Endothelial cell of umbilical vein (primary cell): ENCODE results near the gene AIG1. TPM values are rescaled to one million over a fixed set of nuclear protein-coding genes. Genes with fewer than 3 reads are reported as not detected.

ENCODE experiments used
- BruUV-seq: library from RNA; stranded (reverse); fragments of 400-500 nt; replicated peaks from 2 replicates; lab custom pipeline; 2021; lab: Mats Ljungman, UMichigan
- CTCF ChIA-PET: fragments of 300-600, 350-600 bp; sonication (Branson Sonifier 250); formaldehyde crosslinking; loops from one replicate; lab custom pipeline; 2021; ENCODE audit warnings: antibody characterized with exemption, inconsistent platforms; lab: Charles Lee
- POLR2A ChIA-PET: fragments of 300-600, 350-600 bp; sonication (Branson Sonifier 250); formaldehyde crosslinking; loops from one replicate; lab custom pipeline; 2021; ENCODE audit warnings: antibody characterized with exemption, inconsistent platforms; lab: Charles Lee
- DNase-seq: peaks from one replicate; pipeline ENCODE4 v3.0.0-alpha.2; 2011; ENCODE audit warnings: low read depth, low spot score
- FAIRE-seq: peaks from 2 replicates; lab custom pipeline; 2011; peaks lifted over from hg19 to GRCh38; lab: Jason Lieb, UNC
- H2AFZ ChIP-seq: 2 replicates; pipeline ENCODE4 v1.6.0; 2012; ENCODE audit warnings: low read depth, low read length, control low read depth, inconsistent platforms
- H3K27ac ChIP-seq: 2 replicates; pipeline ENCODE4 v1.5.1; 2011; ENCODE audit warnings: low read depth, mild to moderate bottlenecking, control low read depth, low read length, moderate library complexity; ENCODE audit not compliant: insufficient read depth
- H3K27me3 ChIP-seq, 2 experiments: 2 replicates each; pipeline versions ENCODE4 v1.6.0 to v1.6.1; 2011; ENCODE audit warnings: low read length in 2 of 2, mixed read lengths in 1 of 2; ENCODE audit not compliant: control insufficient read depth in 2 of 2, insufficient read depth in 2 of 2
- H3K36me3 ChIP-seq, 2 experiments: 2 replicates in 1 of 2; 3 replicates in 1 of 2; pipeline ENCODE4 v1.5.1; 2011; ENCODE audit warnings: low read length in 2 of 2, mild to moderate bottlenecking in 1 of 2, moderate library complexity in 1 of 2; ENCODE audit not compliant: control insufficient read depth in 2 of 2, insufficient read depth in 2 of 2; ENCODE audit errors: extremely low read depth in 1 of 2
- H3K4me1 ChIP-seq: 3 replicates; pipeline ENCODE4 v1.5.1; 2011; ENCODE audit warnings: mild to moderate bottlenecking, low read length; ENCODE audit not compliant: control insufficient read depth, insufficient read depth; ENCODE audit errors: extremely low read depth
- H3K4me2 ChIP-seq: 2 replicates; pipeline ENCODE4 v1.6.1; 2011; ENCODE audit warnings: low read length, control low read depth, mixed read lengths; ENCODE audit not compliant: insufficient read depth
- H3K4me3 ChIP-seq, 3 experiments: fragments of 200-600 bp in 1 of 3; sonication (generic), shearing (Covaris generic) in 1 of 3; replicated peaks in 1 of 3; 2 replicates each; pipeline ENCODE4 v1.5.1; 2011 to 2016; ENCODE audit warnings: control low read depth in 3 of 3, low read length in 3 of 3, mild to moderate bottlenecking in 2 of 3, inconsistent platforms in 1 of 3, low read depth in 1 of 3, moderate library complexity in 1 of 3; ENCODE audit not compliant: insufficient read depth in 1 of 3
- H3K79me2 ChIP-seq: 2 replicates; pipeline ENCODE4 v1.6.0; 2012; ENCODE audit warnings: low read length, inconsistent platforms; ENCODE audit not compliant: control insufficient read depth, insufficient read depth
- H3K9ac ChIP-seq: replicated peaks from 2 replicates; pipeline ENCODE3; 2011; ENCODE audit warnings: low read length, control low read depth; ENCODE audit not compliant: insufficient read depth; ENCODE audit errors: extremely low read depth
- H3K9me1 ChIP-seq: replicated peaks from 3 replicates; pipeline ENCODE4 v1.6.0; 2011; ENCODE audit warnings: mild to moderate bottlenecking, low read length; ENCODE audit not compliant: control insufficient read depth, insufficient read depth; ENCODE audit errors: extremely low read depth
- H3K9me3 ChIP-seq: replicated peaks from 2 replicates; pipeline ENCODE4 v1.5.1; 2012; ENCODE audit warnings: low read length, inconsistent platforms; ENCODE audit not compliant: control insufficient read depth, insufficient read depth
- H4K20me1 ChIP-seq: replicated peaks from 2 replicates; pipeline ENCODE3; 2011; ENCODE audit warnings: mild to moderate bottlenecking, low read length; ENCODE audit not compliant: control insufficient read depth, insufficient read depth; ENCODE audit errors: extremely low read depth
- EZH2 ChIP-seq: IDR thresholded peaks from 2 replicates; pipeline ENCODE4 v1.6.1; 2012; ENCODE audit warnings: borderline replicate concordance, low read depth, mild to moderate bottlenecking, moderate library complexity, low read length, inconsistent platforms; ENCODE audit not compliant: severe bottlenecking
- FOS ChIP-seq: IDR thresholded peaks from 2 replicates; pipeline ENCODE4 v1.6.1; 2011; ENCODE audit warnings: mild to moderate bottlenecking, low read length, moderate library complexity, borderline replicate concordance; ENCODE audit not compliant: insufficient read depth
- GATA2 ChIP-seq: IDR thresholded peaks from 2 replicates; pipeline ENCODE4 v1.7.0; 2011; ENCODE audit warnings: low read depth, mild to moderate bottlenecking, moderate library complexity, mixed read lengths, low read length; ENCODE audit not compliant: insufficient read length, insufficient read depth
- JUN ChIP-seq: IDR thresholded peaks from 2 replicates; pipeline ENCODE4 v1.6.1; 2011; ENCODE audit warnings: borderline replicate concordance, low read depth; ENCODE audit not compliant: insufficient read length, insufficient read depth
- MYC ChIP-seq: IDR thresholded peaks from one replicate; pipeline ENCODE4 v1.6.1; 2011; ENCODE audit warnings: mild to moderate bottlenecking, low read depth, low read length
- POLR2A ChIP-seq: IDR thresholded peaks from 2 replicates; pipeline ENCODE4 v1.6.1; 2012; ENCODE audit warnings: low read depth, mild to moderate bottlenecking, control low read depth, low read length
- POLR2AphosphoS5 ChIP-seq: IDR thresholded peaks from 2 replicates; pipeline ENCODE4 v1.6.1; 2012; ENCODE audit warnings: low read depth, mild to moderate bottlenecking, control low read depth, low read length, moderate library complexity; ENCODE audit not compliant: insufficient read depth
- dilution Hi-C: fragments of 300-500 bp; cut with MboI; formaldehyde crosslinking; loops from one replicate; pipeline ENCODE4 v1.15.0; 2019; ENCODE audit warnings: low sequenced_read_pairs; ENCODE audit not compliant: extremely low pct_ligation_motif_present
- intact Hi-C: fragments of 100-400 bp; cut with micrococcal nuclease; formaldehyde crosslinking; loops from one replicate; pipeline ENCODE4 v1.10.0; 2022
- polyA plus RNA-seq, 4 experiments: library from polyadenylated mRNA; depleted of rRNA in 3 of 4; stranded (reverse) in 3 of 4; unstranded in 1 of 4; fragments of >200 nt; gene quantifications; 2 replicates each; pipeline versions ENCODE4 v1.2.1 to v1.2.3, GENCODE V29; 2011 to 2012; ENCODE audit warnings: missing spikeins in 1 of 4
- total RNA-seq: library from RNA; stranded (reverse); gene quantifications from 2 replicates; pipeline ENCODE4 v1.2.3, GENCODE V29; 2021
- TF ChIP-seq, protein P1 (sequence below): IDR thresholded peaks from 2 replicates; pipeline ENCODE4 v1.6.1; 2011; ENCODE audit not compliant: insufficient read depth, insufficient read length
- TF ChIP-seq, protein P2 (sequence below), 2 donors: IDR thresholded peaks; 1 replicate in 1 of 2; 2 replicates in 1 of 2; pipeline ENCODE4 v1.5.1; 2011; ENCODE audit warnings: low read length in 2 of 2, mild to moderate bottlenecking in 2 of 2, moderate library complexity in 2 of 2, control low read depth in 1 of 2, inconsistent platforms in 1 of 2, low read depth in 1 of 2; ENCODE audit not compliant: insufficient read depth in 1 of 2; ENCODE audit errors: extremely low read depth in 1 of 2

Gene AIG1
- total and polyA plus RNA-seq, 2 donors (not counting 3 experiments of a cell fraction or from before 2014, with no cell fraction given) = 17.7 to 22.7 TPM

DNA sequence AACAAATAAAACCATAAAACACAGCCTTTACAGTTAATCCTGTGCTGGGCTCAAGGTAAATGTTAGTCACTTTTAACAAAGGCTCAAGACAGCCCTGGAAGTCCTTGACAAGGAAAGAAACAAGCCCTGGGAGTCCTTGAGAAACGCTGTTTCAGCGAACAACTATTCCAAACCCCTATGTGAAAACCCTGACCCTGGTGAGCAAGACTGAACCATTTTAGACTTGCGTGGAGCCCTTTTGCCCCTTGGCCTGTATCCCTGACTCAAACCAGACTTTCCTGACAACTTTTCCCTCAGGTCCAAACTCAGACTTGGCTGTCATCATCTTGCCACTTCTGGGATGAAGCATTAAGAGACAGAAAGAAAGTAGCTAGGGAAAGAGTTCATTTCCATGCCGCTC is 180.4 kb downstream of the AIG1 start:
- intact Hi-C loops (no loop called here), dilution Hi-C loops (no loop called here)
- Histone ChIP-seq H3K4me1 (no peaks in the 10 kb centered on the region), H3K4me3 (no peak overlapping the region), H3K9me1 (no peaks in the 10 kb centered on the region), H3K79me2 (no peaks in the 10 kb centered on the region), H3K27ac (no peak overlapping the region), H4K20me1 (no peaks in the 10 kb centered on the region), H3K36me3 (no peaks in the 10 kb centered on the region), H3K9ac (no peak overlapping the region), H2AFZ (no peak overlapping the region), H3K4me2 (no peak overlapping the region), H3K27me3 (no peaks in the 10 kb centered on the region), H3K9me3 (no peaks in the 10 kb centered on the region)
- FAIRE-seq (no peak), DNase-seq (no peak)
- TF ChIP-seq EZH2 = no peak
- no TSS peak for BruUV-seq
- ChIA-PET POLR2A (no interaction called here), CTCF (interaction anchor here (1.2 kb wide), 1 partner anchor 96 kb away, joined by 3 read pairs; no protein-coding TSS in a partner anchor)

DNA sequence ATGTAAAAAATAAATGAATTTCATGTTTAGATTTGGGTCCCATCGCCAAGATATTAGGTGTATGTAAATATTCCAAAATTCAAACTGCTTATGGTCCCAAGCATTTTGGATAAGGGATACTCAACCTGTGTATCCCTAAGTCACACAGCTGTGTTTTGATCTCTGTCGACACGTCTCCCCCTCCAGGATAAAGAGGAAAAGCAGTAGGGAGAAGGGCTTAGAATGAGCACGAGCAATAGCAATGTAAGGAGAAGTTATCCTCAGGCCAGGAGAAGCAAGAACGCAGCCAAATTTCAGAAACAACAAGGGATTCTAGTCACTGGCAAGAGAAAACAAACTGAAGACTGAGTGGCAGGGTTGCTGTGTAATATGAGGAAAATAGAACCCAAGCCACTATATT is 181.2 kb downstream of the AIG1 start:
- POLR2A ChIA-PET = no interaction called here
- dilution Hi-C loops = no loop called here
- no TSS peak for BruUV-seq
- DNase-seq (no peak), FAIRE-seq (no peak)
- TF ChIP-seq POLR2A (no peak), GATA2 (no peak), FOS (no peak), EZH2 (no peak), MYC (no peak), JUN (no peak), POLR2AphosphoS5 (no peak)
- TF ChIP-seq, protein P1, sequence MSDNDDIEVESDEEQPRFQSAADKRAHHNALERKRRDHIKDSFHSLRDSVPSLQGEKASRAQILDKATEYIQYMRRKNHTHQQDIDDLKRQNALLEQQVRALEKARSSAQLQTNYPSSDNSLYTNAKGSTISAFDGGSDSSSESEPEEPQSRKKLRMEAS = no peak
- TF ChIP-seq, protein P2, sequence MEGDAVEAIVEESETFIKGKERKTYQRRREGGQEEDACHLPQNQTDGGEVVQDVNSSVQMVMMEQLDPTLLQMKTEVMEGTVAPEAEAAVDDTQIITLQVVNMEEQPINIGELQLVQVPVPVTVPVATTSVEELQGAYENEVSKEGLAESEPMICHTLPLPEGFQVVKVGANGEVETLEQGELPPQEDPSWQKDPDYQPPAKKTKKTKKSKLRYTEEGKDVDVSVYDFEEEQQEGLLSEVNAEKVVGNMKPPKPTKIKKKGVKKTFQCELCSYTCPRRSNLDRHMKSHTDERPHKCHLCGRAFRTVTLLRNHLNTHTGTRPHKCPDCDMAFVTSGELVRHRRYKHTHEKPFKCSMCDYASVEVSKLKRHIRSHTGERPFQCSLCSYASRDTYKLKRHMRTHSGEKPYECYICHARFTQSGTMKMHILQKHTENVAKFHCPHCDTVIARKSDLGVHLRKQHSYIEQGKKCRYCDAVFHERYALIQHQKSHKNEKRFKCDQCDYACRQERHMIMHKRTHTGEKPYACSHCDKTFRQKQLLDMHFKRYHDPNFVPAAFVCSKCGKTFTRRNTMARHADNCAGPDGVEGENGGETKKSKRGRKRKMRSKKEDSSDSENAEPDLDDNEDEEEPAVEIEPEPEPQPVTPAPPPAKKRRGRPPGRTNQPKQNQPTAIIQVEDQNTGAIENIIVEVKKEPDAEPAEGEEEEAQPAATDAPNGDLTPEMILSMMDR (IDR thresholded peaks at IDR 0.05; ENCODE audit: extremely low read depth in 1 of 2, insufficient read depth in 1 of 2, low read depth in 1 of 2, low read length in 2 of 2) = no peak
- no peaks in the 10 kb centered on the region for H3K9me1 ChIP-seq
- no peak overlapping the region for H3K4me2 ChIP-seq
- H3K9me3 ChIP-seq = no peaks in the 10 kb centered on the region
- no peaks in the 10 kb centered on the region for H3K79me2 ChIP-seq
- no peak overlapping the region for H3K27ac ChIP-seq
- H3K4me3 ChIP-seq = no peak overlapping the region
- H3K27me3 ChIP-seq = no peaks in the 10 kb centered on the region
- H3K9ac ChIP-seq = no peak overlapping the region
- intact Hi-C loops = no loop called here
- H3K36me3 ChIP-seq = no peaks in the 10 kb centered on the region
- CTCF ChIA-PET = interaction anchor here (1.0 to 1.2 kb wide), 2 partner anchors 8 to 96 kb away, joined by 3 read pairs; no protein-coding TSS in a partner anchor
- H3K4me1 ChIP-seq = no peaks in the 10 kb centered on the region
- H4K20me1 ChIP-seq = no peaks in the 10 kb centered on the region
- H2AFZ ChIP-seq = no peak overlapping the region
